Heart left ventricle (tissue), 16 donors: ENCODE data around the gene TENT5C. TPM values are rescaled to one million over a fixed set of nuclear protein-coding genes. Genes with fewer than 3 reads are reported as not detected.

Experiments used
- ATAC-seq, 4 donors: fragments of 200-7000 bp; cut with Tn5 transposase; one replicate each; pipeline ENCODE4 v1.9.1; 2020 to 2022; ENCODE audit warnings: moderate library complexity in 4 of 4, mild to moderate bottlenecking in 3 of 4, moderate number of reproducible peaks in 1 of 4
- DNase-seq, 5 donors: peaks; one replicate each; pipeline ENCODE4 v3.0.0-alpha.2; 2020
- H3K27ac ChIP-seq, 12 donors: fragments of 200-600 bp; sonication (generic) in 4 of 12; one replicate each; pipeline versions ENCODE4 v1.5.0 to v1.8.0; 2016 to 2022; ENCODE audit warnings: mild to moderate bottlenecking in 2 of 12
- H3K27me3 ChIP-seq, 9 donors: fragments of 200-600 bp; sonication (generic) in 2 of 9; one replicate each; pipeline versions ENCODE4 v1.5.1 to v1.8.0; 2016 to 2022; ENCODE audit warnings: mild to moderate bottlenecking in 3 of 9
- H3K36me3 ChIP-seq, 9 donors: fragments of 200-600 bp; sonication (generic) in 2 of 9; one replicate each; pipeline versions ENCODE4 v1.5.0 to v1.8.0; 2018 to 2022; ENCODE audit warnings: mild to moderate bottlenecking in 2 of 9
- H3K4me1 ChIP-seq, 12 donors: fragments of 200-600 bp; sonication (generic) in 4 of 12; one replicate each; pipeline versions ENCODE4 v1.5.0 to v1.8.0; 2016 to 2022; ENCODE audit warnings: mild to moderate bottlenecking in 3 of 12
- H3K4me3 ChIP-seq, 12 donors: fragments of 200-600 bp; sonication (generic) in 4 of 12; one replicate each; pipeline versions ENCODE4 v1.5.0 to v1.8.0; 2017 to 2022; ENCODE audit warnings: mild to moderate bottlenecking in 9 of 12, moderate library complexity in 4 of 12
- H3K9me3 ChIP-seq, 12 donors: fragments of 200-600 bp; sonication (generic) in 4 of 12; one replicate each; pipeline versions ENCODE4 v1.5.0 to v1.8.0; 2016 to 2022; ENCODE audit warnings: mild to moderate bottlenecking in 1 of 12
- POLR2A ChIP-seq, 2 donors: fragments of 450-650 bp; IDR thresholded peaks; one replicate each; pipeline ENCODE4 v1.6.1; 2017; ENCODE audit warnings: antibody characterized with exemption in 2 of 2, mild to moderate bottlenecking in 2 of 2, moderate library complexity in 2 of 2
- WGBS, 4 donors: extraction: QIAGEN DNeasy Blood & Tissue Kit in 2 of 4; methylation state at CpG; one replicate each; pipeline versions ENCODE4 v1.1.5 to v1.1.7; 2013 to 2018; 5-methylcytosine and 5-hydroxymethylcytosine counted together
- intact Hi-C, 10 donors: fragments of 100-400 bp; cut with DNase I; formaldehyde crosslinking; loops; one replicate each; pipeline versions ENCODE4 v1.11.1 to v1.14.2; 2022
- polyA plus RNA-seq, 2 donors: library from polyadenylated mRNA; stranded (reverse); fragments of 200-250 nt; gene quantifications; one replicate each; pipeline ENCODE4 v1.2.3, GENCODE V29; 2013
- total RNA-seq, 9 donors: library from RNA; depleted of rRNA in 2 of 9; stranded (reverse); fragments of >200 nt in 2 of 9; fragmentation: NEBNext Ultra II Directional in 3 of 9; extraction: Animal tissue kit (Norgen Biotek cat#: 25700) in 3 of 9; gene quantifications; one replicate each; pipeline versions ENCODE4 v1.1.0 to v1.2.4, GENCODE V29; 2016 to 2023
- TF ChIP-seq, protein P1 (sequence below), 12 donors: fragments of 200-600 bp; sonication (generic) in 4 of 12; IDR thresholded peaks; one replicate each; pipeline versions ENCODE4 v1.5.0 to v1.8.0; 2018 to 2022; ENCODE audit warnings: antibody characterized with exemption in 12 of 12, mild to moderate bottlenecking in 5 of 12
- donor health status: ischemic (EF 13 %, LVEDD 7.1; RV severe dilation, severe dysfunction).
- donor health status: healthy with polysubstance abuse.
- donor health status: DM: no; HTN: yes; CAD: no.
- donor health status: DM: no; HTN: no; CAD: no.
- donor health status: ischemic (EF 25% LVEDD 6.9; RV normal size, moderate dysfunction).
- donor health status: ischemic (EF 25% LVEDD 5.7; RV mildly dilated, moderate dysfunction).
- donor health status: healthy.
- donor health status: DM: yes; HTN: yes; CAD: no.
- donor health status: ischemic (EF 35%, LVEDD 5.7; RV mildly dilated, moderate dysfunction).
- donor health status: nonischemic (EF 11% LVEDD 7.7; RV severe dilation, severe dysfunction).
- donor health status: DM: yes; HTN: yes; CAD: no.
- donor health status: PGD.
- donor health status: ischemic (EF 29% LVEDD 5.4; RV normal size, mild dysfunction).
- donor health status: nonischemic (EF 23%, LVEDD 6.1; RV moderate dilation, normal function).

Gene TENT5C
- total and polyA plus RNA-seq, 11 donors: 3.7 to 21.6 (median 14.5) TPM

DNA sequence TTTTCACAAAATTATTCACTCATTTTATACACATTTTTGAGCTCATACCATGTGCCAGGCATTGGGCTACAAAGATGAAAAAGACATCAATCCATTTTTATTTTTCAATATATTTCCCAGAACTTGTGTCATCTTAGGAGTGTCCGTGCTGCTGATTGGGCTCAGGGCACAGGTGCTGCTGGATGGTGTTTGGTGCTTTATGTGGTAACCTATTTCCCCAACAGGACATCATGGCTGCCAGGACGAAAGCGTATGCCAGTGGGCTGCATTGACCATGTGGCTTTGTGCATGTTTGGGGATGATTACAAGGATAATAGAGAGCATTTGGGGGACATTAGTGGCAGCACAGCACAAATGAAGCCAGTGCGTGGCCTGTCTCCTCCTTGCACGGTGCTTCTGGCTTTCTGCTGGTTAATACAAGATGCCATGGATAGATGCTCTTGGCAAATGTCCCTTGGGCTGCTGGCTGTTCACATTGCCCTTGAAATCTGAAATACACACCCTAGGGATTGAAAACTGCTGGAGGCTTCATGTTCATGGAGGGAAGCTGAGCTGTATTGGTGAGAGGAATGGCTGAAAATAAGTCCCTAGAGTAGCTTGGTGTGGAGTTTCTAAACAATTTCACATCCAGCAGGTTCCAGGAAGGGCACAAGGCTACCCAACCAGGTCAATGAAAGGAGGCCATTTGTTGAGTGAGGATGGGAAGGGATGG lies 52.3 kb downstream of the TENT5C start:
- peaks cover 0 to 55% (median 2%) of the 10 kb centered on the region in 12 donors for H3K4me1 ChIP-seq
- no peak overlapping the region for H3K4me3 ChIP-seq
- peak overlapping the region in 1 of 12 donors; percentile 18 for H3K27ac ChIP-seq
- no peaks in the 10 kb centered on the region for H3K36me3 ChIP-seq
- 87 to 90% (median 89%) methylated on average over 5 of the region's 5 CpGs for WGBS, 4 donors
- TF ChIP-seq, protein P1, sequence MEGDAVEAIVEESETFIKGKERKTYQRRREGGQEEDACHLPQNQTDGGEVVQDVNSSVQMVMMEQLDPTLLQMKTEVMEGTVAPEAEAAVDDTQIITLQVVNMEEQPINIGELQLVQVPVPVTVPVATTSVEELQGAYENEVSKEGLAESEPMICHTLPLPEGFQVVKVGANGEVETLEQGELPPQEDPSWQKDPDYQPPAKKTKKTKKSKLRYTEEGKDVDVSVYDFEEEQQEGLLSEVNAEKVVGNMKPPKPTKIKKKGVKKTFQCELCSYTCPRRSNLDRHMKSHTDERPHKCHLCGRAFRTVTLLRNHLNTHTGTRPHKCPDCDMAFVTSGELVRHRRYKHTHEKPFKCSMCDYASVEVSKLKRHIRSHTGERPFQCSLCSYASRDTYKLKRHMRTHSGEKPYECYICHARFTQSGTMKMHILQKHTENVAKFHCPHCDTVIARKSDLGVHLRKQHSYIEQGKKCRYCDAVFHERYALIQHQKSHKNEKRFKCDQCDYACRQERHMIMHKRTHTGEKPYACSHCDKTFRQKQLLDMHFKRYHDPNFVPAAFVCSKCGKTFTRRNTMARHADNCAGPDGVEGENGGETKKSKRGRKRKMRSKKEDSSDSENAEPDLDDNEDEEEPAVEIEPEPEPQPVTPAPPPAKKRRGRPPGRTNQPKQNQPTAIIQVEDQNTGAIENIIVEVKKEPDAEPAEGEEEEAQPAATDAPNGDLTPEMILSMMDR (IDR thresholded peaks at IDR 0.05): no peak
- no peak for TF ChIP-seq POLR2A (IDR thresholded peaks at IDR 0.05)
- DNase-seq (no peak), ATAC-seq (no peak)
- no peaks in the 10 kb centered on the region for H3K27me3 ChIP-seq
- intact Hi-C loops: no loop called here
- H3K9me3 ChIP-seq: no peaks in the 10 kb centered on the region

DNA sequence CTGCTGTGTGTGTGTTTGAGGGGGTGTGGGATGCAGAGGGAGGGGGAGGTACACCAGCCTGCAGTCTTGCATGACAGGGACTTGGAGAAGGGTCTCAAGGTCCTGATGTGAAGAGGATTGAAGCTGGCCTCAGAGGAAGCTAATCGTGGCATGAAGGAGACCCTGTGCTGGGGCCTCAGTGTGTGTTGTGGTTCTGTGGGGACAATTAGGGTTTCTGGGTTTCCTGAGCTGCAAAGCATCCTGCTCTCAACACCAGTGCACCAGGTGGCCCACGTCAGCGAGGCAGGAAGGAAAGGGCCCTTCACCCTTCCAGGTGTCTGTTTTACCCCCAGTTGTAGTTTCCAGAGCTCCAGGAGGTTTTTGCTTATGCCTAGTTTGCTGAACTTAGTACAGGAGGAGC lies 52.8 kb downstream of the TENT5C start:
- Histone ChIP-seq H3K4me1 (peaks cover 0 to 50% (median under 1%) of the 10 kb centered on the region in 12 donors), H3K27ac (peak overlapping the region in 1 of 12 donors; percentile 18), H3K36me3 (no peaks in the 10 kb centered on the region)

DNA sequence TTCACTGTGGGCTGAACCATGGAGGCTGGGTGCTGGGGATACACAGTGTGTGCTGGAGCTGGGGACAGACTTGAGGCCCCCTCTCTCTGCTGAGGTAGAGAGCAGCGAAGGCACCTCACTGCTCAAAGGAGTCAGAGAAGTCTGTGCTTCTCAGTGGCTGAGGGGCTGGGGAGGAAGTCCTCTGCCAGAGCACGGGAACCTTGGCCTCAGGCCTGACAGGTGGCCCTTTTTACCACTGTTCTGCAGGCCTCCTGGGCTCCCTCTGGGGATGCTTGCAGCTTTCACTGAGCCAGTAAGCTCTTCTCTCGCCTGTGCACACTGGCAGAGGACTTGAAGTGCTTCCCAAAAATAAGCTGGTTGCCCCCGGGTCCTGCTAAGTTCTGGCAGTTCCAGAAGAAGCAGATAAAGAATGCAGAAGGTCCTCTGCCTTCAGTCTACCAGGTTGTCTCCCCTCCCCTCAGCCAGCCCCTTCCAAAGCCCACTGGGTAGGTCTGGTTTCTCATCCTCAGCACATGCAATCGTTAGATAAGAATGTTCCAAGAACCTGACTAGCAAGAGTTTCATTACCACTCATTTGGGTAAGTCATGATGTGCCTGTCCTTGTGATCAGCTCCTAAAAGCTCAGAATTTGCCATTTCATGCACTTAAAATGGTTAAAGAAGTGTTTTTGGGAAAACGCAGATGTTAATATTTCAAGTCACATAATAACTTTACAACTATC lies 53.9 kb downstream of the TENT5C start:
- DNase-seq: no peak
- intact Hi-C loops: no loop called here
- no peak for ATAC-seq
- Histone ChIP-seq H3K27ac (no peak overlapping the region), H3K27me3 (no peaks in the 10 kb centered on the region), H3K4me1 (peaks cover 0 to 39% (median 0%) of the 10 kb centered on the region in 12 donors), H3K4me3 (no peak overlapping the region), H3K9me3 (no peaks in the 10 kb centered on the region), H3K36me3 (no peaks in the 10 kb centered on the region)
- TF ChIP-seq, protein P1 (IDR thresholded peaks at IDR 0.05): no peak
- TF ChIP-seq POLR2A (IDR thresholded peaks at IDR 0.05): no peak
- 50 to 62% (median 55%) methylated on average over 6 of the region's 6 CpGs for WGBS, 4 donors

More for the DNA sequence above, 52.8 kb downstream of the TENT5C start:
- WGBS, 4 donors: 66 to 76% (median 70%) methylated on average over 3 of the region's 3 CpGs
- no peak for DNase-seq
- TF ChIP-seq POLR2A (IDR thresholded peaks at IDR 0.05): no peak
- TF ChIP-seq, protein P1 (IDR thresholded peaks at IDR 0.05): no peak
- intact Hi-C loops: no loop called here
- ATAC-seq: no peak
- Histone ChIP-seq H3K4me3 (no peak overlapping the region), H3K27me3 (no peaks in the 10 kb centered on the region), H3K9me3 (no peaks in the 10 kb centered on the region)

DNA sequence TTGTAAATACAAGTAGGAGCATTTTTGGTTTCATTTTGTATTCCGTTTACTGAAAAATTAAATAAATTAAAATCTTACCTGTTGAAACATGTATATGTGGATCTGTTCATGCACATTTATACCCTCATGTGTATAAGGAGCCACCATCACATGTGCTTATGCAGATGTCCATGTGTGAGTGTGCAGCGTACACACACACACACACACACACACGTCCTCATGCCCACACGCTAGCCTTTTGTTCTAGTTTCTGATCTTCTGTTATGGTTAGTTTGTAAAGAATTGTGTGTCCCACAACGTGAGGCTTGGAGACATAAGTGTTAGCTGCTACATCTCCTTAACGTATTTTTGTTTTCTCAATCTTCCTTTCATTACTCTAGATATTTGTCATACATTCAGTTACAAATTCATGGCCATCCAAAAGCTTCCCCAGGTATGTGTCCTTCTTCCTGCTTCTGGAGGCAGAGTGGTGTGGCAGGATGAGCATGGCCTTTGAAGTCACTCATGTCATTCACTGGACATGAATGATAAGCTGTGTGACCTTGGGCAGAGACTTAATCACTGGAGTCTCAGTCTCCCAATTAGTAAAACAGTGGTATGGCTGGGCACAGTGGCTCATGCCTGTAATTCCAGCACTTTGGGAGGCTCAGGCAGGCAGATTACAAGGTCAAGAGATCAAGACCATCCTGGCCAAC lies 54.6 kb downstream of the TENT5C start:
- H3K36me3 ChIP-seq: no peaks in the 10 kb centered on the region
- no peak for DNase-seq
- intact Hi-C loops: no loop called here
- peaks cover 0 to 32% (median 0%) of the 10 kb centered on the region in 12 donors for H3K4me1 ChIP-seq
- ATAC-seq: no peak
- WGBS, 4 donors: 85 to 90% (median 87%) methylated on average over 6 of the region's 6 CpGs
- no peak overlapping the region for H3K27ac ChIP-seq
- no peaks in the 10 kb centered on the region for H3K27me3 ChIP-seq
- H3K9me3 ChIP-seq: no peaks in the 10 kb centered on the region
- no peak overlapping the region for H3K4me3 ChIP-seq
- TF ChIP-seq POLR2A (IDR thresholded peaks at IDR 0.05): no peak
- TF ChIP-seq, protein P1 (IDR thresholded peaks at IDR 0.05): no peak
